Esophagus squamous epithelium (tissue), 5 donors: ENCODE data around the gene INPP5F. TPM values are rescaled to one million over a fixed set of nuclear protein-coding genes. Genes with fewer than 3 reads are reported as not detected.

Experiments
- DNase-seq: peaks from one replicate; lab custom pipeline; 2025; lab: John Stamatoyannopoulos, UW
- H3K27ac ChIP-seq, 4 donors: fragments of 200-600 bp; sonication (generic); one replicate each; pipeline ENCODE4 v1.5.1; 2016 to 2019; ENCODE audit warnings: mild to moderate bottlenecking in 1 of 4
- H3K27me3 ChIP-seq, 4 donors: fragments of 200-600 bp; sonication (generic); 1 replicate in 3 of 4; 2 replicates in 1 of 4; pipeline versions ENCODE4 v1.5.1 to v1.6.0; 2017 to 2021; ENCODE audit warnings: antibody characterized with exemption in 1 of 4
- H3K36me3 ChIP-seq, 3 donors: fragments of 200-600 bp; sonication (generic); one replicate each; pipeline ENCODE4 v1.5.1; 2016 to 2019
- H3K4me1 ChIP-seq, 3 donors: fragments of 200-600 bp; sonication (generic); one replicate each; pipeline ENCODE4 v1.5.1; 2017 to 2019
- H3K4me3 ChIP-seq, 4 donors: fragments of 200-600 bp; sonication (generic); 1 replicate in 3 of 4; 2 replicates in 1 of 4; pipeline ENCODE4 v1.5.1; 2016 to 2019; ENCODE audit warnings: mild to moderate bottlenecking in 2 of 4, moderate library complexity in 1 of 4
- H3K9me3 ChIP-seq, 3 donors: fragments of 200-600 bp; sonication (generic); one replicate each; pipeline ENCODE4 v1.5.1; 2016 to 2019
- CTCF ChIP-seq, 6 experiments: fragments of 450-650 bp in 4 of 6; fragments of 200-600 bp in 2 of 6; sonication (generic) in 2 of 6; IDR thresholded peaks; one replicate each; pipeline ENCODE4 v1.5.1; 2016 to 2019; ENCODE audit warnings: antibody characterized with exemption in 6 of 6, mild to moderate bottlenecking in 4 of 6, moderate library complexity in 4 of 6
- POLR2A ChIP-seq, 4 donors: fragments of 450-650 bp; IDR thresholded peaks; one replicate each; pipeline ENCODE4 v1.6.1; 2017; ENCODE audit warnings: antibody characterized with exemption in 4 of 4, mild to moderate bottlenecking in 4 of 4, moderate library complexity in 3 of 4
- WGBS, 2 donors: methylation state at CpG; one replicate each; pipeline ENCODE4 v1.1.5; 2018; 5-methylcytosine and 5-hydroxymethylcytosine counted together
- intact Hi-C: fragments of 100-400 bp; cut with DNase I; formaldehyde crosslinking; loops from one replicate; pipeline ENCODE4 v1.15.0; 2022
- total RNA-seq, 4 donors: library from RNA; depleted of rRNA; stranded (reverse); fragments of >200 nt; gene quantifications; one replicate each; pipeline ENCODE4 v1.1.0, GENCODE V29; 2016
- donor health status: DM: yes; HTN: yes; CAD: no.

The INPP5F gene
- total RNA-seq, 4 donors from 2014 or later = 5.3 to 11.4 (median 9.4) TPM

GRCh38 chr10:119740096-119740495 is 14.2 kb downstream of the INPP5F start:
- no peak for TF ChIP-seq POLR2A (IDR thresholded peaks at IDR 0.05)
- TF ChIP-seq CTCF (IDR thresholded peaks at IDR 0.05) = no peak
- 65 to 73% methylated on average over 3 of the region's 3 CpGs for WGBS, 2 donors
- H3K27ac ChIP-seq = no peak overlapping the region
- H3K9me3 ChIP-seq = no peaks in the 10 kb centered on the region
- H3K27me3 ChIP-seq = no peaks in the 10 kb centered on the region
- no peak overlapping the region for H3K4me3 ChIP-seq
- intact Hi-C loops = loop anchor here (10.0 kb wide), 1 partner anchor 125 kb away; no protein-coding TSS in a partner anchor
- H3K36me3 ChIP-seq = no peaks in the 10 kb centered on the region
- DNase-seq = no peak
- peaks cover 9 to 28% (median 10%) of the 10 kb centered on the region in 3 donors for H3K4me1 ChIP-seq

GRCh38 chr10:119742947-119743648 is 17.2 kb downstream of the INPP5F start:
- WGBS, 2 donors = 66 to 74% methylated on average over 7 to 8 of the region's 8 CpGs
- Histone ChIP-seq H3K4me3 (no peak overlapping the region), H3K36me3 (no peaks in the 10 kb centered on the region), H3K27ac (no peak overlapping the region), H3K9me3 (no peaks in the 10 kb centered on the region), H3K27me3 (no peaks in the 10 kb centered on the region), H3K4me1 (peaks cover 2 to 5% (median 5%) of the 10 kb centered on the region in 3 donors)
- intact Hi-C loops = loop anchor here (10.0 kb wide), 1 partner anchor 122 kb away; no protein-coding TSS in a partner anchor
- no peak for TF ChIP-seq POLR2A (IDR thresholded peaks at IDR 0.05)
- TF ChIP-seq CTCF (IDR thresholded peaks at IDR 0.05) = no peak
- DNase-seq = no peak

- no peak overlapping the region for H3K27ac ChIP-seq
- no peaks in the 10 kb centered on the region for H3K9me3 ChIP-seq
- peaks cover 0 to 10% (median 0%) of the 10 kb centered on the region in 3 donors for H3K4me1 ChIP-seq
- H3K36me3 ChIP-seq = peaks cover 0 to 9% (median 0%) of the 10 kb centered on the region in 3 donors
- no peak for DNase-seq
- WGBS, 2 donors = 83 to 96% methylated on average over 2 to 5 of the region's 12 CpGs
- TF ChIP-seq CTCF (IDR thresholded peaks at IDR 0.05) (no peak), POLR2A (IDR thresholded peaks at IDR 0.05) (no peak)
- intact Hi-C loops = loop anchor here (10.0 kb wide), 1 partner anchor 117 kb away; no protein-coding TSS in a partner anchor
- H3K4me3 ChIP-seq = no peak overlapping the region
- H3K27me3 ChIP-seq = no peaks in the 10 kb centered on the region
Measured at GRCh38 chr10:119747940-119748339, 22.1 kb downstream of the INPP5F start.

- Histone ChIP-seq H3K36me3 (peaks cover 0 to 9% (median 0%) of the 10 kb centered on the region in 3 donors), H3K9me3 (no peaks in the 10 kb centered on the region), H3K27me3 (no peaks in the 10 kb centered on the region), H3K4me1 (peaks cover 0 to 10% (median 0%) of the 10 kb centered on the region in 3 donors), H3K27ac (no peak overlapping the region), H3K4me3 (no peak overlapping the region)
- no CpG with 5 or more reads among the region's 12 CpGs for WGBS, 2 donors
- DNase-seq = no peak
- no peak for TF ChIP-seq POLR2A (IDR thresholded peaks at IDR 0.05)
- TF ChIP-seq CTCF (IDR thresholded peaks at IDR 0.05) = no peak
- intact Hi-C loops = loop anchor here (10.0 kb wide), 1 partner anchor 116 kb away; no protein-coding TSS in a partner anchor
Measured at GRCh38 chr10:119748871-119749270, 23.0 kb downstream of the INPP5F start.

- intact Hi-C loops = loop anchor here (10.0 kb wide), 1 partner anchor 115 kb away; no protein-coding TSS in a partner anchor
- Histone ChIP-seq H3K9me3 (no peaks in the 10 kb centered on the region), H3K4me1 (peaks cover 0 to 10% (median 0%) of the 10 kb centered on the region in 3 donors), H3K27ac (no peak overlapping the region), H3K4me3 (no peak overlapping the region), H3K36me3 (peaks cover 0 to 9% (median 0%) of the 10 kb centered on the region in 3 donors), H3K27me3 (no peaks in the 10 kb centered on the region)
- WGBS, 2 donors = 87 to 95% methylated on average over 7 of the region's 7 CpGs
- no peak for TF ChIP-seq CTCF (IDR thresholded peaks at IDR 0.05)
- no peak for TF ChIP-seq POLR2A (IDR thresholded peaks at IDR 0.05)
- DNase-seq = no peak
Measured at GRCh38 chr10:119749455-119749854, 23.6 kb downstream of the INPP5F start.
